ENCODE data around the gene FAM110A.
"Not testable (repeated sequence)": the region's sequence is repeated elsewhere in the genome, so short reads cannot be mapped to it uniquely, and the experiment has no call there.

FAM110A gene

DNA sequence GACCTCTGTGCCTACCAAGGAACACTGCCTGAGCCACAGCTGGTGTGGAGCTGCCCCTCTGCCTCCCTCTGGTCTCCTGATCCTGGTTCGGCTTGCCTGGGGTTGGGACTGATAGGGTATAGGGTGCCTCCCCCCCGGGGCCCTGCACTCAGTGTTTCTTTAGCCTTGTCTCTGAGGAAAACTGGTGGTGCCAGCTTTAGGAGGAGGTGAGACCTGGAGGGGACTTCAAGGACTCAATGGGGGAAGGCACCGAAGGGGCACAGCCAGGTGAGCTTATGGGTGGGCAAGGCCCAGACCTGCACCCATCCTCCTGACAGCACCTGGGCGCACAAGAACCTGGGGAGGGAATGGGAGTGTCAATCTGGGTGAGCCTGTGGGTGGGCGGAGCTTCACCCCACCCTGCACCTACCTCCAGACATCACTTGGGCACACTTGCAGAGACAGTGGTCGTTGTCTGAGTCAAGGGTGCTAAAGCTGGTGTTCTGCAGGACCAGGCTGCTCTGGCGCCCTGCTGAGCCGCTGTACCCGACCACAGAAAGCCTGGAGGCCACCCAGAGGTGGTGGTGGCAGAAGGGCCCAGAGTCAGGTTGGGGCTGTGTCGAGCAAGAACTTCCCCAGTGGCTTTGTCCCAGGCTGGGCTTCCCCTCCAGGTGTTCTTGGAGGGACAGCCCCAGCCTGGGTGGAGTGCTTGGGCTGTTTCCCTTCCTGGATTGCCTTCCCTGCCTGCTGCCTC lies 40.5 kb downstream of the FAM110A start:
- no peak for DNase-seq (ENCODE audit: low read depth in 2 of 2)

GRCh38 chr20:875115-875514 lies 41.6 kb downstream of the FAM110A start:
- DNase-seq (ENCODE audit: low read depth in 2 of 2), result no peak

GRCh38 chr20:877814-878213 lies 44.3 kb downstream of the FAM110A start:
- DNase-seq (ENCODE audit: low read depth in 2 of 2), result no peak

GRCh38 chr20:878511-879307 lies 45.2 kb downstream of the FAM110A start:
- peak in 1 of 2 experiments; percentile 9 for DNase-seq (ENCODE audit: low read depth in 2 of 2)

DNA sequence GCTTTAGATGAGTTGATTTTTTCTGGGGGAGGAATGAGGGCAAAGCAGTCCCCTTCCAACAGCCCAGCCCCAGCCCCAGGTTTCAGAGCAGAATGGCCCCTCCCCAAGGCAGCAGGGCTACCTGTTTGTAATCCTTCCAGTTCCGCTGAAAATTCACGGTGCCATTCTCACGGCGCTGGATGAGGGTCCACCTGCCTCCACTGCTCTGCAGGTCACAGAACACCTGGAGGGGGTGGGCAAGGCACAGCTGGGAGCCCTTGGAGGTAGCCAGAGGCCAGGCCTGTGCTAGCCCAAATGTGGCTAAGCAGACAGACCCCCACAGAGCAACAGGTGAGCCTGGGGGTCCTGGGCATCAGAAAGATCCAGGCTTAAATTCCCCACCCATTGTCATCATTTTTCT lies 46.1 kb downstream of the FAM110A start:
- DNase-seq (ENCODE audit: low read depth in 2 of 2), result no peak

- DNase-seq (ENCODE audit: low read depth in 2 of 2), result no peak
These were observed 47.7 kb downstream of the FAM110A start for GRCh38 chr20:881051-881782.

DNA sequence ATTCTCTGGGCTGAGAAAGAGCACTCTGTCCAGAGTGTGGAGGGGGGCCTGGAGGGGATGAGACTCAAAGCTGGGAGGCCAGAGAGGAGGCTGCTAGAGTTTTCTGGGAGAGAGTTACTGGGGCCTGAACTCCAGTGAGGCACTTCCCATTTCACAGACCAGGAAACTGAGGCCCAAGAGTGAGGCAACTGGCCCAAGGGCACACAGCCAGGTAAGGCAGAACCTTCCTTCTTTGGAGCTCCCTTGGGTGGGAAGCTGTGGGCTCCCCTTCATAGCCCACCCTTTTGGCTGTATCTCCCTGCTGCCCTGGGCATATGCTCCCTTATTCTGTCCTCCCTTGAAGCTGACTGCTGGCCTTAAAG lies 48.2 kb downstream of the FAM110A start:
- DNase-seq (ENCODE audit: low read depth in 2 of 2), result no peak

- DNase-seq (ENCODE audit: low read depth in 2 of 2), result peak in 1 of 2 experiments; percentile 1
These were observed 51.8 kb downstream of the FAM110A start for GRCh38 chr20:884983-885952.

DNA sequence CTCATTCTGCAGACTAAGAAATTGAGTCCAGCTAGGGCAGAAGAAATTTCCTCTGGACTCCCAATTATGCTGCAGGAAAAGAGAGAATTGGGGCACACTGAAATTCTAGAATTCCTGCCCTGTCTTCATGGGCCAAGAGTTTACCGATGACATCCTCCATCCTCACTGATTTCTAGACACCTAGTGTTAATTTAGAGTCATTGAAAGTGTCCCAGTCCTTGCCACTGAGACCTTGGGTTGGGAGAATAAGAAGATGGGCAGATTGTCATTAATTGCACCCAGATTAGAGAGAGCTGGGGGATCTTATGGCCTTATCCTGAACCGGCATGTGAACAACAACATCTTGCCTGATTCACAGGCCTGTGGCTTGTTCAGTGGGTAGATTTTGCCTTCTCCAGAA lies 53.6 kb downstream of the FAM110A start:
- no peak for DNase-seq (ENCODE audit: low read depth in 2 of 2)

- no peak for DNase-seq (ENCODE audit: low read depth in 2 of 2)
These were observed 54.5 kb downstream of the FAM110A start for GRCh38 chr20:888057-888456.

DNA sequence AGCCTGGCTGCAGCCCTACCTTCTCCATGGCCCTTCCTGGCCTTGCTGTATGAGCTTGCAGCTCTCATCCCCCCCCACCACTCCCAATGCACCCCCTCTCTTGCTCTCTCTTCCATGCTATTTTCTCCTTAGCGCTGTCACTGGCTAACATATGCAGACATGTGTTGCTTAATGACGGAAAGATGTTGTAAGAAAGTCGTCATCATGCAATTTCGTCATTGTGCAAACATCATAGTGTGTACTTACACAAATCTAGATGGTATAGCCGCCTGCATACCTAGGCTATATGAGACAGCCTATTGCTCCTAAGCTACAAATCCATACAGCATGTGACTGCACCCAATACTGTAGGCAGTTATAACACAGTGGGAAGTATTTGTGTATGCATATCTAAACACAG lies 55.6 kb downstream of the FAM110A start:
- DNase-seq (ENCODE audit: low read depth in 2 of 2), result no peak

DNA sequence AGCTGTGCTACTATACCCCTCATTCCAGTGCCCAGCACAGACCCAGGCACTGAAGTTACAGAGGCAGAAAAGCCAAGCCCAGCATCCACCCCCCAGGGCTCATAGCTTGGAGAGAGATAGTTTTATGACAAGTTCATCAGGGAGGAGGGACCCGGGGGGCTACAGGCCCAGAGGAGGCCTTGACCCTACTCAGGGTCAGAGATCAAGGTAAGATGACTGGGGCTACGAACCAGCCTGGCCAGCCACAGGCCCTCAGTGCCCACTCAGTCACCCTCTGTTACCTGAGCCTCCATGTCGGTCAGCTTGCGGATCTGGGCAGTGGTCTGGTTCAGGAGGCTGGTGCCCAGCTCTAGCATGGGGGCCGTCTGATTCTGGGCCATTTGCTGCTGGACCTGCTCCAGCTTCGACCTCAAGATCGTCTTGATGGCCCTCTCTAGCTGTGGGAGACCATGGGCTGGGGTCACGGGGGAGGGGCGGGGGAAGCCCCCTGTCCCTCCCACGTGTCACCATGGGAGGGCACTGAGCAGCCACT lies 56.5 kb downstream of the FAM110A start:
- no peak for DNase-seq (ENCODE audit: low read depth in 2 of 2)

GRCh38 chr20:890666-891057 lies 57.1 kb downstream of the FAM110A start:
- no peak for DNase-seq (ENCODE audit: low read depth in 2 of 2)

DNA sequence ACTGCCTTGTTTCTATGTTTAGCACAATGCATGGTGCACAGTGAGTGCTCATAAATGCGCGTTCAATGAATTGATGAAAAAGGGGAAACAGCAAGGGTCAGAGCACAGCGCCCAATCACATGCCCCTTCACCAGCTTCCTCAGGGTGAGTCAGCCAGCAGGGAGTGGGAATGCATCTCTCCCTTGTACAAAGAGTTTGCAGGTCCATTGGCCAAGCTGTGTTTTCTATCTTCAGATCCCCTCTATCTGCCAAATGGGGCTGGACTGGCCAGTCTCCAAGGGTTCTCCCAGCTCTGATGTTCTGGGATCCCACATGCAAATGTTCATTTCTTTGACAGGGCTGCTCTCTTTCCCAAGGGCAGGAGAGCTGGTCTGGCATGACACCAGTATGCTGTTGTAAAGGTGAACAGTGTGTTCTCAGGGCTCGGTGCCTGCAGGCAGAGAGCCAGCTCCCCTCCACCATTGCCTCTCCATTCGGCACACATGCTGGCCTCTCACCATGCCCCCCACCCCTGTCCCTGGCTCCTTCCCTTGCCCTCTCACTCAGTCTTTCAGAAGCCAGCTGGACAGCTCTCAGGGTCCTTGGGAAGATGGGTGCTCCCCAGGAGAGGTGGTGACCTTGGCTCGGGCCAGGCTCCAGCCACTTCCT lies 57.7 kb downstream of the FAM110A start:
- no peak for DNase-seq (ENCODE audit: low read depth in 2 of 2)

- DNase-seq (ENCODE audit: low read depth in 2 of 2), result no peak
These were observed 58.2 kb downstream of the FAM110A start for GRCh38 chr20:891706-892080.

GRCh38 chr20:892371-892770 lies 58.9 kb downstream of the FAM110A start:
- not testable (repeated sequence) for DNase-seq (ENCODE audit: low read depth in 2 of 2)

All from fibroblast of skin of left quadriceps (primary cell).